Measurements from ENCODE around the gene MRPL53. TPM values are rescaled to one million over a fixed set of nuclear protein-coding genes. Genes with fewer than 3 reads are reported as not detected.

The MRPL53 gene
- total and polyA plus RNA-seq, 9 of the 15 experiments (the other 6 are each of a cell fraction or from before 2014, with no cell fraction given): 11.5 to 87.9 (median 41.1) TPM

DNA sequence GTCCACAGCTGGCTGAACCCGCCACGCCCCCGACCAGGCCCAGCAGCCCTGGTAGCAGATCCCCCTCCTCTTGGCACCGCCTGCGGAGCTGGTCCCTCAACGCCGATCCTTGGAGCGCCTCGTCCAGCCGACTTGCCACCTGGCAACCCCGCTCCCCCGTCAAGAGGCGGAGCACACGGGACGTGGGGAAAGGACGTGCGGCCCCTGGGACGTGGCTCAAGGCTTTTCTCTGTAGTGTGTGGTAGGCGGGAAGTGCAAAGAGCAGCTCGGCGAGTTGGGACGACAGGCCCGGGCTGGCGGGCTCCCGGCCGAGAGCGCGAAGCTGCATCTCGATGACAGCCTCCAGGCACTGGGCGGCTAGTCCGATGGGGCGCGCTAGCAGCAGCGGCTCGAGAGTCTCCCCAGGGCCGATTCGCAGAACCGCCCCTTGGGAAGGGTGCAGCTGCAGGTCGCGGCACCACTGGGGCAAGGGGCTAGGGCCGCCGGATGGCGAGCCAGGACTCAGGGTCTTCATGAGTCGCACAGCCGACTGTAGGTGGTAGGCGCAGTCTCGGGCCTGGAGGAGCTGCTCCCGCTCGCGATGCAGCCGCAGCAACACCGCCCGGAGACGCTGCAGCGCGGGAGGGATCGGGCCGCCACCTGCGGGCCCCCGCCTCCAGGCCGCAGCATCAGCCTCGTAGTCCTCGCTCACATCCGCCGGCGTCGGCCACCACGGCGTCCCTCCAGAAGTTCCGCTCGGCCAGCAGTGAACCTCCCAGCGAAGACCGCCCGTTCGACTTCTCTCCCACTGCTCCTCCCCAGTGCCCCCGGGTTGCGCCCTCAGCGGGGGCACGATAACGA, 9.7 kb upstream of the MRPL53 start (continued):
- TF ChIP-seq, protein P1, sequence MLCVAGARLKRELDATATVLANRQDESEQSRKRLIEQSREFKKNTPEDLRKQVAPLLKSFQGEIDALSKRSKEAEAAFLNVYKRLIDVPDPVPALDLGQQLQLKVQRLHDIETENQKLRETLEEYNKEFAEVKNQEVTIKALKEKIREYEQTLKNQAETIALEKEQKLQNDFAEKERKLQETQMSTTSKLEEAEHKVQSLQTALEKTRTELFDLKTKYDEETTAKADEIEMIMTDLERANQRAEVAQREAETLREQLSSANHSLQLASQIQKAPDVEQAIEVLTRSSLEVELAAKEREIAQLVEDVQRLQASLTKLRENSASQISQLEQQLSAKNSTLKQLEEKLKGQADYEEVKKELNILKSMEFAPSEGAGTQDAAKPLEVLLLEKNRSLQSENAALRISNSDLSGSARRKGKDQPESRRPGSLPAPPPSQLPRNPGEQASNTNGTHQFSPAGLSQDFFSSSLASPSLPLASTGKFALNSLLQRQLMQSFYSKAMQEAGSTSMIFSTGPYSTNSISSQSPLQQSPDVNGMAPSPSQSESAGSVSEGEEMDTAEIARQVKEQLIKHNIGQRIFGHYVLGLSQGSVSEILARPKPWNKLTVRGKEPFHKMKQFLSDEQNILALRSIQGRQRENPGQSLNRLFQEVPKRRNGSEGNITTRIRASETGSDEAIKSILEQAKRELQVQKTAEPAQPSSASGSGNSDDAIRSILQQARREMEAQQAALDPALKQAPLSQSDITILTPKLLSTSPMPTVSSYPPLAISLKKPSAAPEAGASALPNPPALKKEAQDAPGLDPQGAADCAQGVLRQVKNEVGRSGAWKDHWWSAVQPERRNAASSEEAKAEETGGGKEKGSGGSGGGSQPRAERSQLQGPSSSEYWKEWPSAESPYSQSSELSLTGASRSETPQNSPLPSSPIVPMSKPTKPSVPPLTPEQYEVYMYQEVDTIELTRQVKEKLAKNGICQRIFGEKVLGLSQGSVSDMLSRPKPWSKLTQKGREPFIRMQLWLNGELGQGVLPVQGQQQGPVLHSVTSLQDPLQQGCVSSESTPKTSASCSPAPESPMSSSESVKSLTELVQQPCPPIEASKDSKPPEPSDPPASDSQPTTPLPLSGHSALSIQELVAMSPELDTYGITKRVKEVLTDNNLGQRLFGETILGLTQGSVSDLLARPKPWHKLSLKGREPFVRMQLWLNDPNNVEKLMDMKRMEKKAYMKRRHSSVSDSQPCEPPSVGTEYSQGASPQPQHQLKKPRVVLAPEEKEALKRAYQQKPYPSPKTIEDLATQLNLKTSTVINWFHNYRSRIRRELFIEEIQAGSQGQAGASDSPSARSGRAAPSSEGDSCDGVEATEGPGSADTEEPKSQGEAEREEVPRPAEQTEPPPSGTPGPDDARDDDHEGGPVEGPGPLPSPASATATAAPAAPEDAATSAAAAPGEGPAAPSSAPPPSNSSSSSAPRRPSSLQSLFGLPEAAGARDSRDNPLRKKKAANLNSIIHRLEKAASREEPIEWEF (CRISPR knock-in tag; IDR thresholded peaks at IDR 0.05): no peak
- TF ChIP-seq CREM (IDR thresholded peaks at IDR 0.05; ENCODE audit: low read depth) (0 out of 2 replicates have a peak, but pooled peaks have one; percentile 2), ZFX (CRISPR knock-in tag; IDR thresholded peaks at IDR 0.05) (peak; percentile 90), ETV1 (tag; conservative IDR thresholded peaks at IDR 0.05; ENCODE audit: low read depth) (peak; percentile 35; the same call in 1 of the 2 replicates), U2AF1 (optimal IDR thresholded peaks at IDR 0.05; ENCODE audit: low read depth, low read length) (peak; percentile 12), GABPB2 (CRISPR knock-in tag; conservative IDR thresholded peaks at IDR 0.05) (no peak), RBBP5 (IDR thresholded peaks at IDR 0.05; ENCODE audit: borderline replicate concordance, insufficient read depth, low read length, poor library complexity, severe bottlenecking) (peak; percentile 86), ZNF766 (CRISPR knock-in tag; conservative IDR thresholded peaks at IDR 0.05) (peak; percentile 69; the same call in 1 of the 2 replicates), TRIM24 (IDR thresholded peaks at IDR 0.05) (0 out of 4 replicates have a peak, but pooled peaks of 1 of the 2 experiments have one; percentile 42), SIN3A (IDR thresholded peaks at IDR 0.05; ENCODE audit: borderline replicate concordance in 2 of 2, control insufficient read depth in 1 of 2, low read depth in 2 of 2, low read length in 2 of 2) (peak; percentile 8 to 74; a peak in 1 of 4 replicates)
- TF ChIP-seq, protein P2, sequence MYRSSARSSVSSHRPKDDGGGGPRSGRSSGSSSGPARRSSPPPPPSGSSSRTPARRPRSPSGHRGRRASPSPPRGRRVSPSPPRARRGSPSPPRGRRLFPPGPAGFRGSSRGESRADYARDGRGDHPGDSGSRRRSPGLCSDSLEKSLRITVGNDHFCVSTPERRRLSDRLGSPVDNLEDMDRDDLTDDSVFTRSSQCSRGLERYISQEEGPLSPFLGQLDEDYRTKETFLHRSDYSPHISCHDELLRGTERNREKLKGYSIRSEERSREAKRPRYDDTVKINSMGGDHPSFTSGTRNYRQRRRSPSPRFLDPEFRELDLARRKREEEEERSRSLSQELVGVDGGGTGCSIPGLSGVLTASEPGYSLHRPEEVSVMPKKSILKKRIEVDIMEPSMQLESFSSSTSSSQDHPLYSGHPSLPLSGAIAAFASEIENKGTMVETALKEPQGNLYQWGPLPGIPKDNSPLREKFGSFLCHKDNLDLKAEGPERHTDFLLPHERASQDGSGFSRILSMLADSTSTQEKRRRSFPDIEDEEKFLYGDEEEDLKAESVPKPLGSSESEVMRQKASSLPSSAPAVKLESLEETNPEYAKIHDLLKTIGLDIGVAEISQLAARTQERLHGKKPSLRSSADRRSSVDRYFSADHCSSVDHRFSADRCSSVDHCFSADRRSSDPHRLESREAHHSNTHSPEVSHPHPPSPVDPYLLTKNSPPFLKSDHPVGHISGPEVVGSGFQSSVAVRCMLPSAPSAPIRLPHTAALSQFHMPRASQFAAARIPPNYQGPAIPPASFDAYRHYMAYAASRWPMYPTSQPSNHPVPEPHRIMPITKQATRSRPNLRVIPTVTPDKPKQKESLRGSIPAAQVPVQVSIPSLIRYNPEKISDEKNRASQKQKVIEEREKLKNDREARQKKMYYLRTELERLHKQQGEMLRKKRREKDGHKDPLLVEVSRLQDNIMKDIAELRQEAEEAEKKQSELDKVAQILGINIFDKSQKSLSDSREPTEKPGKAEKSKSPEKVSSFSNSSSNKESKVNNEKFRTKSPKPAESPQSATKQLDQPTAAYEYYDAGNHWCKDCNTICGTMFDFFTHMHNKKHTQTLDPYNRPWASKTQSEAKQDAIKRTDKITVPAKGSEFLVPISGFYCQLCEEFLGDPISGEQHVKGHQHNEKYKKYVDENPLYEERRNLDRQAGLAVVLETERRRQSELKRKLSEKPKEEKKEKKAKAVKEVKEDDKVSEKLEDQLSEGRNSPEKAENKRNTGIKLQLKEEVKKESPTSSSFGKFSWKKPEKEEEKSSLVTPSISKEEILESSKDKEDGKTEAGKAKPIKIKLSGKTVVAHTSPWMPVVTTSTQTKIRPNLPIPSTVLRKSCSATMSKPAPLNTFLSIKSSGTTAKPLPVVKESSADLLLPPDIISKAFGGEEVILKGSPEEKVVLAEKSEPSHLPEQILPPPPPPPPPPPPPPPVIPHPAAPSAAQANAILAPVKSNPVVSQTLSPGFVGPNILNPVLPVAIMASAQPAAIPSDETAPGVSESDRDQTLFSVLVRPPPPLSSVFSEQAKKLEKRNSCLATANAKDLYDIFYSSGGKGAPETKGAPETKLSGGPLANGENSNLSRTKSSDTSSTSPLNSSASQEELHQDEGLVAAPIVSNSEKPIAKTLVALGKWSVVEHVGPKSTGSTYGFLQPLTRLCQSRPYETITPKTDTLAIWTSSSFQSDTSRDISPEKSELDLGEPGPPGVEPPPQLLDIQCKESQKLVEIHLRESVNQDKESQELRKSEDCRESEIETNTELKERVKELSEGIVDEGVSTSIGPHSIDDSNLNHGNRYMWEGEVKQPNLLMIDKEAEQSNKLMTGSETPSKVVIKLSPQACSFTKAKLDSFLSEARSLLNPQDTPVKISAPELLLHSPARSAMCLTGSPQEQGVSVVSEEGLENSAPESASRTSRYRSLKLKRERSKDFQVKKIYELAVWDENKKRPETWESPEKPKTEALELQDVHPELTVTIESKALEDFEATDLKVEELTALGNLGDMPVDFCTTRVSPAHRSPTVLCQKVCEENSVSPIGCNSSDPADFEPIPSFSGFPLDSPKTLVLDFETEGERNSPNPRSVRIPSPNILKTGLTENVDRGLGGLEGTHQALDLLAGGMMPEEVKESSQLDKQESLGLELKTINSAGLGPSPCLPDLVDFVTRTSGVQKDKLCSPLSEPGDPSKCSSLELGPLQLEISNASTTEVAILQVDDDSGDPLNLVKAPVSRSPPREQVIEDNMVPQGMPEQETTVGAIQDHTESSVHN (IDR thresholded peaks at IDR 0.05; ENCODE audit: borderline replicate concordance in 1 of 2, low read depth in 1 of 2): no peak
